Stimulated activated CD8-positive, alpha-beta memory T cell treated with anti-CD3 and anti-CD28 coated beads, Interleukin-4, amount 100 ng/mL, for 24 hours (primary cell): Measurements from ENCODE around the gene ADAM33.

Source experiments
- DNase-seq: peaks from one replicate; pipeline ENCODE4 v3.0.0-alpha.2; 2020; ENCODE audit warnings: low read depth

Gene ADAM33

DNA sequence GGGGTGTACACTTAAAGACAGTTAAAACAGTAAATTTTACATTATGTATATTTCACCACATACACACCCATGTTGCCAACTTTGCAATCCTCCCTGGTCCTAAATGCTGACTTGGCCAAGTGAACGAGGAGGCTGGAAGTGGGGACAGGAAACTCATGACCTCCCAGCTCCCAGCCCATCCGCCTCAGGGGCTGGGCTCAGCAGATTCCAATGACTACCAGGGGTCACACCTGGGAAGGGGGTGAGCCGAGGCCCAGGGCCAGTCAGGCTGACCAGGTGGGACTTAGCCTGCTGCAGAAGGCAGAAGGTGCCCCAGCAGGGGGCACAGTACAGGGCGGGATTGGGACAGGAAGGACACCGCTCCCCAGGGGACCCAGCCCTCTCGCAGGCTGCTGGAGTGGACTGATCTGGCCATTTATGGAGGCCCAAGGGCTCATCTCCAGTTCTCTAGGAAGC, 28.2 kb upstream of the ADAM33 start:
- DNase-seq = no peak

DNA sequence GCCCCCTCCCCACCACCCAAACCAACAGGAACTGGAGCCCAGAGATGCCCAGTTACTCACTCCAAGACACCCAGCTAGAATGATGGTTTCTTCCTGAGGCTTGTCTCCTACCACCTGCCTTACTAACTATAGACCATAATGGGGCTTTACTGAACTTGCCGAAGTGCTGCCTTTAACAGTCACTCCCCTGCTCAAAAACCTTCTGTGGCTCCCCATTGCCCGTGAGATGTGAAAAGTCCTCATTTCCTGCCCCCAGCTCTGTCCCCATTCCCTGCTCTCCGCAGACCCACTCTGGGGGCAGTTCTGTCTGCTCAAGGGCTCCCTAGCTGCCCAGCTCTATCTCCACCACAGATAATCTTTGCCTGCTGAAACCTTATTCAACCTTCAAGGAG, 25.7 kb upstream of the ADAM33 start:
- DNase-seq = no peak

DNA sequence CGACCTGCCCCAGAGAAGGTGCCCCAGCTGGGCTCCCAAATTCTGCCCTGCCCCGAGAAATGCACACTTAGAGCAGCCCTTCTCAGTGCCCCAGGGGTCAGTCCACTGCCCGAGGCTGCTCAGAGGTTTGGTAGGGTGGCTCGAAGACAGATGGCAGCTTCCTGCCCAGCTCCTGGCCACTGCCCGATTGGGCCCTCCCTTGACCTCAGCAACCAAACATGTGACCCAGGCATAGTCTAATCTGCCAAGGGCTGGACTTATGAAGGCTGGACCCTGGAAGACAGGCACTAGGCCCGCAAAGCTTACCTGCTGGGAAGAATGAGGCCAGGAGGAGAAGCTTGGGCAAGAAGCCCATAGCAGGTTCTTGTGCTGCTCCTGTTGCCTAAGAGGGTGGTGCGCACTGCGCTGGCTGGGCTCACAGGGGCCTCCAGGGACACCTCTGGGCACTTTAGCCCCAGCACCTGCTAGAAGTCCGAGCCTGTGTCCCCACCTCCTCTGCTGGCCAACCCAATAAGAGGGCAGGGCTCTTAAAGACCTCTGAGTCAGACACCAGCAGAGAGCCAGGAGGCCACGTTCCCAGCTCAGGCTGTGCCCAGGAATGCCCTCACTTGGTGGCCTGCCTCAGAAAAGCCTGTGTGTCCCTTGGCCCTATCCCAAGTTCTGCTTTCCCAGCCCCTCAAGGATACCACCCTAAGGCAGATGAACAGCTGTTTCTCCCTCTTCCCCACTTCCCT, 25.1 kb upstream of the ADAM33 start:
- no peak for DNase-seq

DNA sequence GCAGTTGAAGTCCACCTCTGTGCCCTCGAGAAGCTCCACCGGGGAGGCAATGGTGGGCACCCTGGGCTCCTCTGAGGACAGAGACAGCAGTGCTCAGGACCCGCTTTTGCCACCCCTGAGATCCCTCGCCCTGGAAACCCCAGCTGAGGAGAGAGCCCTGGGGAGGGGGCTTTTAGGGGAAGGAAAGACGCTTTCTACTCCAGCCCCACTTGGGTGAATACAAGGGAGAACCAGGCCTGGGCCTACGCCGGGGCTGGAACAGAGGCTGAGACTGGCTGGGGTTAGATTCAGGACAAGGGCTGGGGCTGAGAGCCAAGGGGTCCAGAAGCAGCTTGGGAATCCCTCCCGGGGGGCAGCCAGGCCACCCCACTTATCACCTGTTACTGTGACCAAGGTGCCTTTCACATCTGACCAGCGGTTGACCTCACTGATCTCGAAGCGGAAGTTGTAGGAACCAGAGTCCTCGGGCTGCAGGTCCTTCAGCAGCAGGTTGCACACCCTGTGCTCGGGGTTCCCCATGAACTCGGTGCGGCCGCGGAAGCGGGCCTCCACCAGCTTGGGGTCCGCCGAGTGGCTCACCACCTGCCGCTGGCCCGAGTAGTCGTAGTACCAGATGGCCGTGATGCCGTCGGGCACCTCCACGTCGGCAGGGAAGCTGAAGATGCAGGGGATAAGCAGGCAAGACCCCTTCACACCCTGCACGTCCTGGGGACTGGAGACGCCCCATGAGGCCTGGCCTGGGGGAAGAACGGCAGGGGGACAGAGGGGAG, 24.3 kb upstream of the ADAM33 start:
- DNase-seq = no peak

DNA sequence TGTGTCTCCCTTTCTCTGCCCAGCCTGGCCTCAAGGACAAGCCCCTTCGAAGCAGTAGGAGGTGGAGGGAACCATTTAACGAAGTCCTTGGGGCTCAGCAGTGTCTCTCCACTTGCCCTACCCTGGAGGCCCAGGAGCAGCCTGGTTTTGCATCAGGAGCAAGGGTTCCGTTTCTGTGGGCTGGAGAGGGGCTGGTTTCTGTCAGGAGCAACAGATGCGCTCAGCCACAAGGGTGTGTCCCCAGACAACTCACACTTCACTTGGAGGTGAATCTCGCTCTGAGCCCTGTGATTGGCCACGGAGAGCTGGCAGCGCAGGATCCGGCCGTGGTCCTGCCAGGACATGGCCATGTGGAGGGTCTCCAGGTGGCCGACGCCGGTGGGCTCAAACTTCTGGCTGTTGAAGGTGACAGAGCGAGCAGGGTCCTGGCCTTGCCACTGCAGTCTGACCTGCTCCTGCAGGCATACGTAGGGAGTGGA, 23.7 kb upstream of the ADAM33 start:
- no peak for DNase-seq

DNA sequence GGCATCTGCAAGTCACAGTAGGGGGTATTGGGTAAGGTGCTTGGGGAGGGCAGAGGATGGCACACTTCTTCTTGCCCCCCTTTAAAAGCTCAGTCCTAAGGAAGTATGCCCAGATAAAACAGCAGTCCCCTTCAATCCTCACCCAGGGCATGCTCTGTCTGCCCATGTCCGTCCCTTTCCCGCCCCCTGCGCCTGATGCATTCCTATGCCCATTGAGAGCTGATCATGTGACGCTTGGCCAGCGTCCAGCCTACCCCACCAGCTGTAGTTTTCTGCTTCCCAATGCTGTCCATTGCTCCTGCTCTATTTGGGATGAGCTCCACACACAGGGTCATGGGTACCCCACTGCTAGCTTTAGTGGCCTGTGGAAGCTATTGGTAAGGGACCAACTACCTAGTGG, 22.3 kb upstream of the ADAM33 start:
- DNase-seq = no peak

DNA sequence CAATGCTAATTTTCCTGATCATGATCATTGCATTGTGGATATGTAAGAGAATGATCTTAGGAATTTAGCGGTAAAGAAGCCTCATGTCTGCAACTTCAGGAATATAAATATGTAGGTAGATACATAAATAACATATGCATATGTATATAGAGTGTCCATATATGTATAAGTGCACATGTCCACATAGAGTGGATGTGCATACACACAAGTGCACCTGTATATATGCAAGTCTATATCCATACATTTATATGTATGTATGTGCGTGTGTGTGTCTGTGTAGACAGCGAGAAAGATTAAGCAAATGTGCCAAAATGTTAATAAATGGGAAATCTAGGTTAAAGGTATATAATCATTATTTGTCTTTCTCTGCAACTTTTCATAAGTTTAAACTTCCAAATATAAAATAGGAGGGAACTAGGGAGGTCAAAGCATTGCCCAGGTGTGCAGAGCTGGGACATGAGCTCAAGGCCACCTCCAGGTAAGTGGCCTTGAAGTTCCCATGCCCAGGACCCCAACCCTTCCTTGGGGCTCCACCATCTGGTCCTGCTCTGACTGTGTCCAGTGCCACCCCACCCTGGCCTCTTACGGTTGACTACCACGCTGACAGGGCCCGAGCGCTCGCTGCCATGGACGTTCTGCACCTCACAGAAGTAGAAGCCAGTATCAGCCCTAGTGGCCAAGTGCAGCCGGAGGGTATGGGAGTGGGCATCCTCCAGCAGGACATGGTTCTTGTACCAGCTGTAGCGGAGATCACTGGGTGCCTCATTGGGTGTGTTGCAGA, 21.0 kb upstream of the ADAM33 start:
- DNase-seq = no peak

DNA sequence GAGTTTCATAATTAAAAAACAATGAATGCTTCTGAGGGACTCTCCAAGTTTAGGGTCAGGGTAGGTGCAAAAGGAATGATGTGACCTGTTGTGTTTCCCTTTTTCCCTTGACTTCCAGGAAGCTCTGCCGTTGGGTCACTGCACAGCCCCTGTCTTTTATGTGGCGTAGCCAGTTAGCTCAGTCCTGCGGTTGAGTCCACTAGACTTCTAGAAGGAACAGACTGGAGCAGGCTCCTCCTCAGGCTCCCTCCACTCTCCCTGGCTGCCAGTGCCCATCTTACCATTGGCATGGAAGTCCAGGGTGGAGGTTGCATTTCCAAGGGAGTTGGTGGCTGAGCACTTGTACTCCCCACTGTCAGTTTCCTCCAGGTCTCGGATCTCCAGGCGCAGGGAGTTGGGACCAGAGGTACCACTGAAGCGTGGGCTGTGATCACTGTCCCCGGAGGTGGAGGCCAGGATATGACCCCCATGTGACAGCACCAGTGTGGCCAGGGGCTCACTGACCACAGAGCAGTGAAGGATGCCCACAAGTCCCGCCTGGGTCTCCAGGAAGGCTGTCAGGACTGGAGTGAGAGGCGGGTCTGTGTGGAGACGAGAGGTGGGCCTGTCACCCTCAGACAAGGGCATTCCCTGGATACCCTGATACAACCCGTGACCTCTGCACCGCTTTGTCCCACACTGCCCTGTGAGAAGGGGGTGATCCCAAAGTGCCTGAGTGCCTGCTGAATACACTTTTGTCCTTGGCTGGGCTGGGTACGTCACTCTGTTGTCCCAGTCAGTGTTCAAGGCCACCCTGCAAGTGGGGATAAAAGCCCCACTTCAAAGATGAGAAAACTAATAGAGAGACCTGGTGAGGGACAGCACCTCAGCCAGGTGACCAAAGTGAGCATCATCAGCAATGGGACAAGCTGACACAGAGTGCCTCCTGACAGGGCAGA, 19.5 kb upstream of the ADAM33 start:
- DNase-seq = no peak

DNA sequence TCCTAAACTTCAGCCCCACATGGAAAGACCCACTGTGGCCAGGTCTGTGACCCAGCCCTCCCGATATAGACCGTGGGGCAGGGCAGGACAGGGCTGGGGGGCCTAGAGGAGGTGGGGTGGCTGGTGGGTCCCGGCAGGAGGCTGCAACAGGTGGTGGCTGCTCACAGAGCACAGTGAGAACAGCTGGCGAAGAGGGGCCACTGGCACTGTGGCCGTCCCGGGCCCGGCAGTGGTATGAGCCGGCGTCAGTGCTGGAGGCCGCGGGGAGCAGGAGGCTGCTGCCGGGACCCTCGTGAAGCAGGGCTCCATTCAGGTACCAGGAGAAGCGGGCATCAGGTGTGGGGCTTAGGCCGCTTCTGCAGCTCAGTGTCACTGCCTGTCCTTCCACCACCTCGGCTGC, 17.2 kb upstream of the ADAM33 start:
- no peak for DNase-seq

DNA sequence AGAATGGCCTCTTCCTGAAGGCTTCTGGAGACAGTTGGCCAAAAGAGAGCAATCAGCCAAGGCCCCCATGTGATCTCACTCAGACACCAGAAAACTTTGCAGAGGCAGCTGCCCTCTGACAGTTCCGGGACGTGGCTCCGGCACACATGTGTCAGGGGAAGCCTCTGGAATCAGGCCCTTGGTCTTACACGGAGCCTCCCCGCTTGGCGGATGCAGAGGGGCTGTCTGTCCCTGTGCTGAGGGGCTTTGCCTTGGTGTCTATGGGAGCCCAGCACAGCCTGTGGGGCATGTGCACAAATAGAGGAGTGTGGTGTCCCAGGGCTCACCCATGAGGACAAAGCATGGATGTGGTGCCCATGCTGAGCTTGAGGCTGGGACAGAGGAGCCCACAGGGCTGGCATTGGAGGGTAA, 16.8 kb upstream of the ADAM33 start:
- DNase-seq = no peak

DNA sequence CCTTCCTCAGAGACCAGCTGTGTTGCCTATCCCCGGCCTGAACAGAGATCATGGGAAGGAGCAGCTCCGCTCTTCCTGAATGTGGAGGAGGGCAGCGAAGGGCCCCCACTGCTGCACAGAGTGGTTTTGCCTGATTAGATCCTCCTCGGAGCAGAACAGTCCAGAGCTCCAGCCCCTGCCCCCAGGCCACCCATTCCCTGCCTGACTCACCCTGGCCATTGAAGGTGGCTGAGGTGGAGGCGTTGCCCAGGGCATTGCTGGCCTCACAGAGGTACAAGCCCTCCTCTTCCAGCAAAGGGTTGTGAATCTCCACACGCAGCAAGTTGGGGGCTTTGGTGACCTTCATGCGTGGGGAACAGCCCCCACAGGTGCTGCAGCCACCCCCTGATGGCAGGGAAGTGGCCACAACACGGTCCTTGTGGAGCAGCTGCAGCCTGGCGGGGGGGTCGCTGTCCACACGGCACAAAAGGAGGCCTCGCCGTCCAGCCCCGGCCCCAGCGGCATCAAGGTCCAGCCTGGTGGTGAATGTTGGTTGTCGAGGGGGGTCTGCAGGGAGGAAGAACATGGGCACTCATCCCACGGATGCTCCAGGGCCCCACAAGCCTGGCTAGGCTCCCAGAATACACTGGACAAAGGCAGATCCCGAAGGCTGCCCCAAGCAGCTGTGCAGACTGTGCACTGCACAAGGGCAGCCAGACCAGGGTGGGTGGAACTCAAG, 15.9 kb upstream of the ADAM33 start:
- no peak for DNase-seq

DNA sequence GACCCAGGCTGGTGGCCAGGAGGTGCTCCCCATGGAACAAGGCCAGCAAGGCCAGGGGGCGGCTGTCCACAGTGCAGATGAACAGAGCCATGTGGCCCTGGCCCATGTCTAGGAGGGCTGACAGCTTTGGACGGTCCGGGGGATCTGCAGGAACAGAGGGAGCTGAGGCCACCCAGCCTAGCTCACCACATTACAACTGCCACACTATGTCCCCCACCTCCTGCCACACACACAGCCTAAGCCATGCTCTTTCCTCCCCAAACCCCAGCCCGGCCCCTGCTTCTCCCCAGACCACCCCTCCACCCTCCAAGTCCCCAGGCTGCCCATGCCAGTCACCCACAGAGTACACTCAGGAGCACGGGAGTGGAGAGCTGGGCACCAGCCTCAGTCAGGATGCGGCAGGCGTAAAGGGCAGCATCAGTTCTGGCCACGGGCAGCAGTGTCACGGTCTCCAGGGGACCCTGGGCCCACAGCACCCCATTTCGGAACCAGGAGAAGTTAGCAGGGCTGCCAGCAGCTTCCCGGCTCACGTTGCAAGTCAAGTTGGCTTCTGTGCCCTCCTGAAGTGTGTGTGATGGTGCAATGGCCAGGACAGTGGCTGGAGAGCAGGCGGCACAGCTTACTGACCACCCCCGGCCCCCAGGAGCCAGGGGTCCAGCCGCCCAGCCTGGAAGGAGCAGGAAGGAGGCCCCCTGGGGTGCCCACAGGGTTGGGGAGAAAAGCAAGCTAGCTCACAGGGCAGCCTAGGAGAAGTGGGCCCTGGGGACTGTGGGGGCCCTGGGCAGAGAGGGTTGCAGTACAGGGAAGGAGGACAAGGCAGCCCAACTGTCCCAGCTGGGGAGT, 15.2 kb upstream of the ADAM33 start:
- DNase-seq = no peak

DNA sequence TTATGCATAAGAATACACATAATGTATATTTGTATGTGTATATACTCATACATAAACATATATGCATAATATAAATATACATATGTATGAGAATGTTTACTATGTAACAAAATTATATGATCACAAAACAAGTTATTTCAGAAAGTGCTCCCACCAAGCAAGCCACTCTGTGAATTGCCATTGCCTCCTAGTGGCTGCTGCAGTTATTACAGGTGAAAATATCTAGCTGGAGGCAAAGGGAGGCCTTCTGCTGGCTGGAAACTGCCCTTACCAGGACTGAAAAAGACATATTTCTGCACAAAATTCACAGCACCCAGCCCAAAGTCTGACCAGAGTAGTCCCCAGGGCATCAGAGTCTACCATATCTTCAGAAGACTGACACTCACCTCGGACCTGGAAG, 14.4 kb upstream of the ADAM33 start:
- DNase-seq = no peak

DNA sequence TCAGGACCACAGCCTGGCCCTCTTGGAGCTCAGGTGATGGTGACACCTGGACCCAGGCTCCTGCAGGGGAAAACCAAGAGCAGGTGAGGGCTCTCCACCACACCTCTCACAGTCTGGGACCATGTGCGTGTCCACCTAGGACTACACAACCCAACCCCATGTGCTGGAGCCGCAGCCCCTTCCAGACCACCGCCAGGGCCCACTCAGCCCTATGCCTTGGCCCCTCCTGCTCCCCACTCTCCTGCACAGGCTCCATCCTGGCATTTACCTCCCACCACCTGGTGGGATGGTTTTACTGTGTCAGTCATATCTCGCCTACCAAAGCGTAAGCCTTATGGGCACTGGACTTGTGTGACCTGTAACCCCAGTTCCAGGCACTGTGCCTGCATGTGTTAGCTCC, 13.1 kb upstream of the ADAM33 start:
- no peak for DNase-seq

DNA sequence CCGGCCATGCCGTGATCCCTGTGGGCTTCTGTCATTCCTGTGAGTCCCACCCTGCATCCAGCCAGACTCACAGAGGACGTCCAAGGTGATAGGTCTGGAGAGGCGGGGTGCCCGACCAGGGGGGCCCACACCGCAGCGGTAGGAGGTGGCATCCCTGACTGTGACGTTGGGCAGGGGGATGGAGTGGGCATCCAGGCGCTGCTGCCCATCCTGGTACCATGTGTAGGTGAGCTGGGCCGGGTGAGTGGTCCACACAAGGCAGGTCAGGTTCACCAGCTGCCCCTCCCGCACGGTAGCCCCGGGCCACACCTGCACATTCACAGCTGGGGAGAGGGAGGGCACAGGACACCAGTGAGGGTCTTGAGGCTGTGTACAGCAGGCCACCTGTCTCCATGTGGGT, 11.6 kb upstream of the ADAM33 start:
- no peak for DNase-seq

DNA sequence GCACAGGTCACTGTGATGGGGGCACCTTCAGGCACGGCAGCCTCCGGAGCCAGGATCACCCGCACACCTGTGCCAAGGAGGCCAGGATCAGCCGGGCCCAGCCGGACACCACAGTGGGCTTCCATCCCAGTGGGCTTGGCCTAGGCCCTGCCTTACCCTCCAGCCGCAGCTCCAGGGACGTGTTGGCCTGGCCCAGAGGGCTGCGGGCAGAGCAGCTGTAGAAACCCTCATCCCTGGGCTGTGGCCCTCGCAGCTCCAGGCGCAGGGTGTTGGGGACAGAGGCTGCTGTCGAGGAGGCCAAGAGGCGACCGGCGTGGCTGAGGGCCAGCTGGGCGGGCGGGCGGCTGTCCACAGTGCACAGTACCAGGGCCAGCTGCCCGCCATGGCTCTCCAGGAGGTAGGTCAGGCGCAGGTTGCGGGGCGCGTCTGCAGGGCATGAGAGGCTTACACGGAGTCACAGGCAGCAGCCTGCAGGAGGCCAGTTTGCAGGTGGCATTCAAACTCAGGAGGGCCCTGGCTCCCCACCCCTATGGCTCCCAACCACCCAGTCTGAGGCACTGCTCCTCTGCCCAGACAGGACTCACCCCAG, 11.0 kb upstream of the ADAM33 start:
- DNase-seq = no peak

DNA sequence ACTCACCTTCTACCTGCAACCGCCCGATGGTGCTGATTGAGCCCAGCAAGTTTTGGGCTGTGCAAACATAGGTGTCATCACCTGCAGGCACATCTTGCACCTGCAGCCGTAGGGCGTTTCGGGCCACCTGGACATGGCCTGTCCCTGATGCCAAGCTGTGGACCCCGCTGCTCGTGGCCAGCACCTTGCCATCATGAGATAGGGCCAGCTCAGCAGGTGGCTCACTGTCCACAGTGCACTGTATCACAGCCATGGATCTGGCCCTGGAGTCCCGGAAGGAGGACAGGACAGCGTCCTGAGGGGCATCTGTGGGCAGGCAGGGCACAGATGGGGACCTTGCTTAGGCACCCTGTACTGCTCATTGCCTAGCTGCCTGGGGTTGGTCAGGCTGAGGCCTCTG, 10.1 kb upstream of the ADAM33 start:
- no peak for DNase-seq

DNA sequence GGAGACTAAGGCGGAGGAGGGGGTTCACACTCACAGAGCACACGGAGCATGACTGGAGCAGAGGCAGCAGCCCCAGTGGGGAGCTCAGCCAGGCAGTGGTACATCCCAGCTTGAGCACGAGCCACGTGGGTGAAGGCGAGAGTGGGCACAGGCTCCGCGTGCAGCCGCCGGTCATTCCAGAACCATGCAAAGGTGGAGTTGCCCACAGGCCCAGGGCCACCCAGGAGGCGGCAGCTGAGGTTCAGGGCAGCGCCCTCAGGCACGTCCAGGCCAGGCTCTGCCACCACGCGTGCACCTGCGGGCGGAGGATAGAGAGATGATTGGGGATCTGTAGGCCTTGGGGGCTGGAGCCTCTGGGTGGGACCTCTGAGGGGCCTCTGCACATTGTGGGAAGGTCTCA, 9.5 kb upstream of the ADAM33 start:
- DNase-seq = no peak

DNA sequence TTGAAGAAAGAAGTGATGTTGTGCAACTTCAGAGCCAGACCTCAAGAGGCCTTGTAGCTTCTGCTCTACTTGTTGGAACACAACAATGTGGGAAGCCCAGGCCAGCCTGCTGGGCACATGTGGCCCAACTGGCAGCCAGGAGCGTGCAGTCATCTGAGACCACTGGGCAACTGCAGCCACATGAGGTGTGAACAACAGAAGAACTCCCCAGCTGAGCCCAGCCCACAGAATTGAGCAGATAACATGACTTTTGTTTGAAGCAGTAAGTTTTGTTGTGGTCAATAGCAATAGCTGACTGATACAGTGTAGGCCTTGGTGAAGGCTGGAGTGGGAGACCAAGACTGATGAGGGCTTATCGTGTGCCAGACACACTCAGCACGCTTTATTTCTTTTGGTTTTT, 8.6 kb upstream of the ADAM33 start:
- DNase-seq = no peak

DNA sequence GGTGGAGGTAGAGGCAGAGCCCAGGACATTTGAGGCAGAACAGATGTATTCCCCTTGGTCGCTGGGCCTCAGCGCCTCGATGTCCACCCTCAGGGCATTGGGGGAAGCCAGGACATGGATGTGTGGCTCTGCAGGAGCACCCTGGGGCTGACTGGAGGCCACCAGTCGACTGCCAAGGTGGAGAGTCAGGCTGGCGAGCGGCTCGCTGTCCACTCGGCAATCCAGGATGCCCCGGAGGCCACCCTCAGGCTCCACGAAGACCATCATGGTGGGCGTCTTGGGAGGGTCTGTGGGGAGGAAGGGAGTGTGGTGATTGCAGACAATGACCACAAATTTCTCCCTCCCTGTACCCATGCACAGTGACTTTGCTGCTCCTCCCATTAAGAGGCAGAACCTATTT, 8.2 kb upstream of the ADAM33 start:
- DNase-seq = no peak
